Upper lobe of right lung (tissue), 1 donor: ENCODE data around the gene RBM42. TPM values are rescaled to one million over a fixed set of nuclear protein-coding genes. Genes with fewer than 3 reads are reported as not detected.

Experiments used
- ATAC-seq: fragments of 200-7000 bp; cut with Tn5 transposase; one replicate; pipeline ENCODE4 v1.9.1; 2020; ENCODE audit warnings: mild to moderate bottlenecking, moderate library complexity
- DNase-seq: peaks from one replicate; pipeline ENCODE4 v3.0.0-alpha.2; 2020
- H3K27ac ChIP-seq: fragments of 200-600 bp; one replicate; pipeline ENCODE4 v1.8.0; 2022
- H3K27me3 ChIP-seq: fragments of 200-600 bp; one replicate; pipeline ENCODE4 v1.8.0; 2022; ENCODE audit warnings: mild to moderate bottlenecking
- H3K36me3 ChIP-seq: fragments of 200-600 bp; one replicate; pipeline ENCODE4 v1.8.0; 2022
- H3K4me1 ChIP-seq: fragments of 200-600 bp; one replicate; pipeline ENCODE4 v1.8.0; 2022
- H3K4me3 ChIP-seq: fragments of 200-600 bp; one replicate; pipeline ENCODE4 v1.8.0; 2022; ENCODE audit warnings: mild to moderate bottlenecking
- H3K9me3 ChIP-seq: fragments of 200-600 bp; one replicate; pipeline ENCODE4 v1.8.0; 2022
- CTCF ChIP-seq: fragments of 200-600 bp; IDR thresholded peaks from one replicate; pipeline ENCODE4 v1.8.0; 2022; ENCODE audit warnings: antibody characterized with exemption
- intact Hi-C: fragments of 100-400 bp; cut with DNase I; formaldehyde crosslinking; loops from one replicate; pipeline ENCODE4 v1.11.0; 2022
- total RNA-seq: library from RNA; stranded (reverse); fragmentation: NEBNext Ultra II Directional; extraction: Animal tissue kit (Norgen Biotek cat#: 25700); gene quantifications from one replicate; pipeline ENCODE4 v1.2.1, GENCODE V29; 2021
- donor health status: DM: no; HTN: yes; CAD: no; lungs with severe emphysema.

RBM42 gene
- total RNA-seq, 1 donor from 2014 or later = 64.5 TPM

GRCh38 chr19:35657904-35658700, 29.3 kb downstream of the RBM42 start:
- Histone ChIP-seq H3K9me3 (no peaks in the 10 kb centered on the region), H3K27me3 (no peaks in the 10 kb centered on the region), H3K36me3 (peaks cover 76% of the 10 kb centered on the region), H3K27ac (no peak overlapping the region), H3K4me3 (no peak overlapping the region), H3K4me1 (no peaks in the 10 kb centered on the region)
- DNase-seq = no peak
- no peak for TF ChIP-seq CTCF
- no peak for ATAC-seq
- intact Hi-C loops = no loop called here

GRCh38 chr19:35661995-35662340, 33.1 kb downstream of the RBM42 start:
- no peak overlapping the region for H3K4me3 ChIP-seq

GRCh38 chr19:35663981-35664380, 35.1 kb downstream of the RBM42 start:
- no peak for TF ChIP-seq CTCF
- DNase-seq = no peak
- H3K4me3 ChIP-seq = no peak overlapping the region
- H3K27ac ChIP-seq = no peak overlapping the region
- no peaks in the 10 kb centered on the region for H3K4me1 ChIP-seq
- intact Hi-C loops = no loop called here
- H3K27me3 ChIP-seq = no peaks in the 10 kb centered on the region
- H3K9me3 ChIP-seq = no peaks in the 10 kb centered on the region
- no peak for ATAC-seq
- H3K36me3 ChIP-seq = peaks cover 18% of the 10 kb centered on the region

More at GRCh38 chr19:35661995-35662340, 33.1 kb downstream of the RBM42 start:
- DNase-seq (no peak), ATAC-seq (no peak)
- no peaks in the 10 kb centered on the region for H3K27me3 ChIP-seq
- no peaks in the 10 kb centered on the region for H3K9me3 ChIP-seq
- no peak overlapping the region for H3K27ac ChIP-seq
- TF ChIP-seq CTCF = no peak
- intact Hi-C loops = no loop called here
- H3K36me3 ChIP-seq = peaks cover 38% of the 10 kb centered on the region
- H3K4me1 ChIP-seq = no peaks in the 10 kb centered on the region

GRCh38 chr19:35665157-35665556, 36.3 kb downstream of the RBM42 start:
- H3K4me3 ChIP-seq = no peak overlapping the region
- no peaks in the 10 kb centered on the region for H3K4me1 ChIP-seq
- H3K9me3 ChIP-seq = no peaks in the 10 kb centered on the region
- intact Hi-C loops = no loop called here
- no peak overlapping the region for H3K27ac ChIP-seq
- peaks cover 6% of the 10 kb centered on the region for H3K36me3 ChIP-seq
- no peak for TF ChIP-seq CTCF
- DNase-seq (no peak), ATAC-seq (no peak)
- no peaks in the 10 kb centered on the region for H3K27me3 ChIP-seq

GRCh38 chr19:35665604-35666003, 36.8 kb downstream of the RBM42 start:
- Histone ChIP-seq H3K27ac (no peak overlapping the region), H3K9me3 (no peaks in the 10 kb centered on the region), H3K4me1 (no peaks in the 10 kb centered on the region), H3K36me3 (peaks cover 6% of the 10 kb centered on the region), H3K27me3 (no peaks in the 10 kb centered on the region), H3K4me3 (no peak overlapping the region)
- DNase-seq = no peak
- intact Hi-C loops = no loop called here
- no peak for TF ChIP-seq CTCF
- ATAC-seq = no peak
